ENCODE data around the gene SLC35E2B.

- TF ChIP-seq ERG (CRISPR knock-in tag; IDR thresholded peaks at IDR 0.05) (no peak), SP1 (CRISPR knock-in tag; conservative IDR thresholded peaks at IDR 0.05) (no peak), CTCF (IDR thresholded peaks at IDR 0.05) (no peak), JUN (CRISPR knock-in tag; IDR thresholded peaks at IDR 0.05) (no peak), ZNF138 (CRISPR knock-in tag; conservative IDR thresholded peaks at IDR 0.05) (no peak), AFF4 (CRISPR knock-in tag; IDR thresholded peaks at IDR 0.05; ENCODE audit: borderline replicate concordance) (no peak), MAX (CRISPR knock-in tag; IDR thresholded peaks at IDR 0.05) (no peak), MLX (CRISPR knock-in tag; IDR thresholded peaks at IDR 0.05) (no peak), FOXP4 (CRISPR knock-in tag; IDR thresholded peaks at IDR 0.05) (no peak), CBFB (CRISPR knock-in tag; IDR thresholded peaks at IDR 0.05; ENCODE audit: low read depth) (no peak), USF1 (CRISPR knock-in tag; IDR thresholded peaks at IDR 0.05) (no peak)
Observed at GRCh38 chr1:1613509-1614082, 79.0 kb downstream of the SLC35E2B start.
